T-helper 9 cell (primary cell): ENCODE results near the gene TMCC1.

Experiments used
- DNase-seq: peaks from one replicate; pipeline ENCODE4 v3.0.0-alpha.2; 2020

TMCC1 gene

GRCh38 chr3:129605922-129606635, 287.4 kb downstream of the TMCC1 start:
- no peak for DNase-seq

- peak; percentile 34 for DNase-seq
These were observed 288.1 kb downstream of the TMCC1 start for GRCh38 chr3:129605203-129605921.

GRCh38 chr3:129604767-129605166, 288.7 kb downstream of the TMCC1 start:
- DNase-seq: no peak

- no peak for DNase-seq
These were observed 289.3 kb downstream of the TMCC1 start for GRCh38 chr3:129603991-129604749.

GRCh38 chr3:129603561-129603942, 290.0 kb downstream of the TMCC1 start:
- DNase-seq: no peak

- no peak for DNase-seq
These were observed 290.6 kb downstream of the TMCC1 start for GRCh38 chr3:129602730-129603560.

- DNase-seq: no peak
These were observed 291.2 kb downstream of the TMCC1 start for GRCh38 chr3:129602309-129602708.

- DNase-seq: no peak
These were observed 291.8 kb downstream of the TMCC1 start for GRCh38 chr3:129601713-129602112.

- DNase-seq: no peak
These were observed 293.2 kb downstream of the TMCC1 start for GRCh38 chr3:129600348-129600747.

- no peak for DNase-seq
These were observed 293.9 kb downstream of the TMCC1 start for GRCh38 chr3:129599607-129600006.

GRCh38 chr3:129599073-129599472, 294.4 kb downstream of the TMCC1 start:
- DNase-seq: no peak

GRCh38 chr3:129598484-129598883, 295.0 kb downstream of the TMCC1 start:
- DNase-seq: no peak

- DNase-seq: no peak
These were observed 295.5 kb downstream of the TMCC1 start for GRCh38 chr3:129598000-129598381.
